HG03066 (cell line): ENCODE measurements around the gene ASB8.

ENCODE experiments used
- ATAC-seq: cut with Tn5 transposase; IDR thresholded peaks from one replicate; pipeline ENCODE4 v1.9.1; 2021; ENCODE audit warnings: low read depth; ENCODE audit not compliant: unreplicated experiment

Gene ASB8

GRCh38 chr12:48157018-48157888 lies at the start of gene ASB8:
Gene ASB8 (minus strand): TSS chr12:48157515. CDS start chr12:48153496, 4,019 bp downstream.
- peak; percentile 86 for ATAC-seq

- ATAC-seq = no peak
Observed at GRCh38 chr12:48203192-48203591, 45.9 kb upstream of the ASB8 start, which contains the start of gene OR10AD1. Gene OR10AD1 (minus strand): TSS chr12:48203292. CDS start chr12:48203292, 0 bp downstream.

- no peak for ATAC-seq
Observed at GRCh38 chr12:48202766-48203165, 45.5 kb upstream of the ASB8 start.

GRCh38 chr12:48201516-48201915 lies 44.2 kb upstream of the ASB8 start:
- no peak for ATAC-seq

GRCh38 chr12:48201091-48201490 lies 43.8 kb upstream of the ASB8 start:
- ATAC-seq = no peak

- ATAC-seq = no peak
Observed at GRCh38 chr12:48199774-48200221, 42.5 kb upstream of the ASB8 start.

GRCh38 chr12:48198985-48199384 lies 41.7 kb upstream of the ASB8 start:
- no peak for ATAC-seq

- ATAC-seq = peak; percentile 20
Observed at GRCh38 chr12:48198672-48198971, 41.3 kb upstream of the ASB8 start.

GRCh38 chr12:48197971-48198671 lies 40.8 kb upstream of the ASB8 start:
- ATAC-seq = peak; percentile 99

GRCh38 chr12:48197549-48197970 lies 40.2 kb upstream of the ASB8 start:
- ATAC-seq = peak; percentile 32

- no peak for ATAC-seq
Observed at GRCh38 chr12:48194799-48195201, 37.5 kb upstream of the ASB8 start.

GRCh38 chr12:48193623-48194022 lies 36.3 kb upstream of the ASB8 start:
- ATAC-seq = no peak

GRCh38 chr12:48192861-48193260 lies 35.5 kb upstream of the ASB8 start:
- ATAC-seq = no peak

GRCh38 chr12:48191096-48191495 lies 33.8 kb upstream of the ASB8 start:
- ATAC-seq = no peak

- peak; percentile 58 for ATAC-seq
Observed at GRCh38 chr12:48189331-48190125, 32.2 kb upstream of the ASB8 start.

- ATAC-seq = no peak
Observed at GRCh38 chr12:48187916-48188695, 30.8 kb upstream of the ASB8 start.

GRCh38 chr12:48185181-48185919 lies 28.0 kb upstream of the ASB8 start:
- ATAC-seq = no peak

- no peak for ATAC-seq
Observed at GRCh38 chr12:48184549-48184922, 27.2 kb upstream of the ASB8 start.

- ATAC-seq = no peak
Observed at GRCh38 chr12:48183876-48184548, 26.7 kb upstream of the ASB8 start.
